Midbrain (tissue), 1 donor: ENCODE data around the gene TCF21.
"Not testable (repeated sequence)": the region's sequence is repeated elsewhere in the genome, so short reads cannot be mapped to it uniquely, and the experiment has no call there.

ENCODE experiments used
- DNase-seq: peaks from one replicate; lab custom pipeline; 2025; lab: John Stamatoyannopoulos, UW

Gene TCF21

GRCh38 chr6:133888929-133889556 lies at the start of gene TCF21:
Gene TCF21, plus strand, starts transcription at chr6:133889113. Its CDS starts 285 bp downstream, at chr6:133889398.
- DNase-seq, result no peak

- no peak for DNase-seq
Observed at GRCh38 chr6:133841176-133841575, 47.7 kb upstream of the TCF21 start.

GRCh38 chr6:133843098-133843497 lies 45.8 kb upstream of the TCF21 start:
- DNase-seq, result no peak

DNA sequence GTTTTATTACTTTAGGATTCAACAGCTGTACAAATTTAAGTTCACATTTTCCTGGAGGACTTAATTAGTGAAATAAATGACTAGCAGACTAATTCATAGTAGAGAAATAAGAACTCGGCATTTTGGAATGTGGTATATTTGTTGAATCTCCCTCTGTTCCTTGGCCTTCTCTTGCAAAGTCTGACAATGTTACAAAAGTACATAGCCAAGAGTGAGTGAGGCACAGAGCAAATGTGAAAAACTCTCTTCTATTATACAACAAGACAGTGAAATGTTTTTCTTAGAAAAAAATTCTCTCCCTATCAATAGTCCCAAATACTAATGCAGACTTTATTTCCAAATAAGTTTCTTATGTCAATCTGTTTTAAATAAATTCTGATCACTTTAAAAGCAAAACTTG lies 44.2 kb upstream of the TCF21 start:
- DNase-seq, result no peak

GRCh38 chr6:133854041-133854363 lies 34.9 kb upstream of the TCF21 start:
- no peak for DNase-seq

GRCh38 chr6:133854364-133855275 lies 34.3 kb upstream of the TCF21 start:
- no peak for DNase-seq

GRCh38 chr6:133855276-133855990 lies 33.5 kb upstream of the TCF21 start:
- DNase-seq, result no peak

GRCh38 chr6:133855991-133856370 lies 32.9 kb upstream of the TCF21 start:
- DNase-seq, result no peak

DNA sequence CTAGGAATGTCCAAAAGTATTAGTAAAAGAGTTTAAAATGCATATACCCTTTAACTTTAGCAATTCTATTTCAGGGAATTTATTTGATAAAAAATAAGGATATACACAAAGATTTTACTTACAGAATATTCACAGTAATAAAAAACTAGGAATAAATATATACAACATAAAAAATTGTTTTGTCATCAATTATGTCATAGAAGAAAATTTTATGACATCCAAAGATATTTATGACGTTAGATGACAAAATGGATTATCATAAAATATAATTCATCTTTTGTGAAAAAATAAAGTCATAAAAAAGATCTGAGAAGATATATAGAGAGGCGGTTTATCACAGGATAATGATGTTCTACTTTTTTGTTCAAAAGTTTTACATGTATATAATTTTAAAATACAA lies 32.0 kb upstream of the TCF21 start:
- DNase-seq, result no peak

DNA sequence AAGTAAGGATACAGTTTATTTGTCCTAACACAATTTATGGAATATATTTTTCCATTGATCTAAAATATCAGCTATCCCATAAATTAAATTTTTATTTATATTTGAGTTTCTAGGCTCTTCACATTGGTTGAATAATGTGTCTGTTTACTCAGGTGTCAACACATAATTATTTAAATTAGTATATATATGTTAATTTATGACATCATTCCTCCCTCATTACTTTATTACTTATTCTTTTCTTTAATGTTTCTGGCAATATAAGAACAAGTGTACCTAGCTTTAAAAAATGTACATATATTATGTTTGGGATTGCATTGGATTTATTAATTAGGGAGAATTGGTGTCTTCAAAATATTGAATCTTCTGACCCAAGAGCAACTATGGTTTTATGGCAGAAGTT lies 31.2 kb upstream of the TCF21 start:
- DNase-seq, result no peak

DNA sequence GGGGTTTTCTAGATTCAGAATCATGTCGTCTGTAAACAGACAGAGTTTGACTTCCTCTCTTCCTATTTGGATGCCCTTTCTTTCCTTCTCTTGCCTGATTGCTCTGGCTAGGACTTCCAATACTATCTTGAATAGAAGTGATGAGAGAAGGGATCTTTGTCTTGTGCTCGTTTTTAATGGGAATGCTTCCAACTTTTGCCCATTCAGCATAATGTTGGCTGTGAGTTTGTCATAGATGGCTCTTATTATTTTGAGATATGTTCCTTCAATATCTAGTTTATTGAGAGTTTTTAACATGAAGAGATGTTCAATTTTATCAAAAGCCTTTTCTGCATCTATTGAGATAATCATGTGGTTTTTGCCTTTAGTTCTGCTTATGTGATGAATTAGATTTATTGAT lies 27.6 kb upstream of the TCF21 start:
- not testable (repeated sequence) for DNase-seq

- no peak for DNase-seq
Observed at GRCh38 chr6:133863228-133863627, 25.7 kb upstream of the TCF21 start.

DNA sequence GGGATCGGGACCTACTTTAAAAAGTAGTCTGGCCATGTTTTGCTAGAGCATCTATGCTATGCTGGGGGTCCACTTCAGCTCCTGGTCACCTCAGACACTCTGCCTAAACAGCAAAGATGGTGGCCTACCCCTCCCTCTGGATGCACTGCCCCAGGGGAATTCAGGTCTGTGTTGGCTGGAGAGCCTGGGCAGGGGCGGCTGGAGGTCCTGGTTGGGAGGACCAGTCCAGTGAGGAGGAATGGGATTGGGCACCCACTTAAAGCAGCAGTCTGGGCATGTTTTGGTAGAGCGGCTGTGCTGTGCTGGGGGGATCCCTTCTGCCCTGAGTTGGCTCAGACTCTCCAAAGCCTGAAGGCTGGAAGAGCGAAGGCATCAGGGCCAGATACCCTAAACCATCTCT lies 23.2 kb upstream of the TCF21 start:
- no peak for DNase-seq

DNA sequence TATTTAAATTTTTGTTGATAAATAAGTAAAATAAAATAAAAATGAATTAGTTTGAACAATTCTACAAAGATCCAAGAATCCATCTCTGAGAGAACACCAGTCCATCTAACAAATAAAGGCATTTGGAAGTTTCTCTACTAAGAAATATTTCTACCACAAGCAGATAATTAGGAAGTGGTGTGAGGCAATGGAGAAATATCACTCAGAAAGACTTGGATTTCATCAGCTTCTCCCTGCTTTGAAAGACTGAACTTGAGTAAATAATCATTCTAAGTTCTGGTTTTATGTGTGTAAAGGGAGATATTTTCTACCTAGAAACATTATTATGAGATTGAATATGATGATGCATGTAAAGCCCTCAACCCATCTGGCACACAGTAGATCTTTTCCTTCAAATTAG lies 17.8 kb upstream of the TCF21 start:
- no peak for DNase-seq

GRCh38 chr6:133873538-133873937 lies 15.4 kb upstream of the TCF21 start:
- DNase-seq, result no peak

- DNase-seq, result no peak
Observed at GRCh38 chr6:133877116-133877515, 11.8 kb upstream of the TCF21 start.

DNA sequence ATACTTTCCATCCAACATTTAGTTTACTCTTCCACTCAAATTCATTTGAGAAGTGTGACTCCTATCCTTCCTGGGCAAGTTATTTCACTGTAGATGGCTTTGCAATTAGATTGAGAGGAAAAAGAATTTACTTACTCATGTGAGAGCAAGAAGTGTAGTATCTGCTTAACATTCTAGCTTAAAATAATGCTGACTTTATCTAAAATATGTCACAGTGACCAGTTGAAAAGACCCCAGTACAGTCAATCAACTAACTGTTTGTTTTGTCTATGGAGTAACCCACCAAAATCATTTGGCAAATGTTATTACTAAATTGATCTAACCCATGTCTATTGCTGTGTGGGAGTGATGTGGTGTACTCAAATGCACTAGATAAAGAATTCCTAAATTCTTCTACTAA lies 8.9 kb upstream of the TCF21 start:
- DNase-seq, result no peak

DNA sequence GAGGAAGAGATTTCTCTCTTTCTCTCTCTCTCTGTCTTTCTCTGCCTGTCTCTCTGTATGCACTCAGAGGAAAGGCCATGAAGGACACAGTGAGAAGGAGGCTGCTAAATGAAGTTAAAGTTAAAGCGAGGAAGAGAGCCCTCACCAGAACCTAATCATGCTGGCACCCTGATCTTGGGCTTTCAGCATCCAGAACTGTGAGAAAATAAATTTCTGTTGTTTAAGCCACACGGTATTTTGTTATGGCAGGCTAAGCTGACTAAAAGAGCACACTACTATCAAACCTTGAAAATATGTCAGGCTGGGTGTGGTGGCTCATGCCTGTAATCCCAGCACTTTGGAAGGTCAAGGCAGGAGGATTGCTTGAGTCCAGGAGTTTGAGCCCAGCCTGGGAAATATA lies 8.0 kb upstream of the TCF21 start:
- DNase-seq, result no peak

DNA sequence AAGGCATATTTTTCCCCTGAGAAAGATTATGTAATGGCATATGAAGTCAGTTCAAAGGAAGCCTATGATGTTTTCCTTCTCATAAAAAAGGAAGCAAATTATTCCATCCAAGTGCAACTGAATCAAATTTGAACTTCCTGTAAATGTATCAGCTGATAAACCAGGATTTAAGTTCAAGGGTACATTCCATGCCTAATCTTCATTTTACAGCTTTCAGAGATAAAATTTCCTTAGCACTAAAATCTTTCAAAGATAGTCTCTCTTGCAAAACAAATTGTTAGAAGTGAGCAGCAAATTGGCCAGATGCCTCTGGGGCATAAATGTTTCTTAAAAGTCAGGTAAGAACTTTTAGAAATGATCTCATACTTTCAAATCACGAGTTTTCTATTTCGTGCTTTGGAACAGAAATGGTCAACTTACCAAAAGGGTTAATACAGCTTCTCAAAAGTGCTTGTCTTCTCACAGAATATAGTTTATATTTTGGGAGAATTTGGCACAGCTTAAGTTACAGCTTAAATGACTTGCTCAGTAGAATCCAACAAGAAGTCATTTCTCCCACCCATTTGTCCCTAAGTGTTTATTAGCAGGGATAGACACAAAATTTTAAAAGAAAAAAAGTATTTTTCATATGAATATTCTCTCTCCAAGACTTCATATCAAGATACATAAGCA lies 2.7 kb upstream of the TCF21 start:
- no peak for DNase-seq

- DNase-seq, result no peak
Observed at GRCh38 chr6:133887156-133887879, 1.6 kb upstream of the TCF21 start.

DNA sequence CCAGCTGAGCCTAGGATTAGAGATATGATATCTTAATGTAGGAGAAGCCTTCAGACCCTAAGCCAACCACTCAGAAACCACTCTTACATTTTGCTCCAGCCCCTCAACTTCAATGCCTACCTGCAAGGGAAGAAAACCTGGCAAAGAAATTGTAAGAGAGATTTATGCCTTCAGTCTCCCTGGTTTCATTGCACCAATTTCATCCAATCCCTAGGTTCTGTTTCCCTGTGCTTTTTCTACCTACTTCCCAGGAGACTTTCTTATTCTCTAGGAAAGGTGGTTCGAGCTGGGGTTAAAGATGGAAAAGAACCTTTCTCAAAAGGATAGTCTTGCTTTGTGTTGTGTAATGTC lies 1.1 kb upstream of the TCF21 start:
- no peak for DNase-seq
